ENCODE data around the gene ANKRD33. TPM values are rescaled to one million over a fixed set of nuclear protein-coding genes. Genes with fewer than 3 reads are reported as not detected.
A peak's percentile ranks its signal among the peaks of the same experiment; 100 is the strongest.

ANKRD33 gene
- total and polyA plus RNA-seq, 2 of the 13 experiments (the other 11 are each of a cell fraction or from before 2014, with no cell fraction given), result 0.04 TPM; not detected in 1

DNA sequence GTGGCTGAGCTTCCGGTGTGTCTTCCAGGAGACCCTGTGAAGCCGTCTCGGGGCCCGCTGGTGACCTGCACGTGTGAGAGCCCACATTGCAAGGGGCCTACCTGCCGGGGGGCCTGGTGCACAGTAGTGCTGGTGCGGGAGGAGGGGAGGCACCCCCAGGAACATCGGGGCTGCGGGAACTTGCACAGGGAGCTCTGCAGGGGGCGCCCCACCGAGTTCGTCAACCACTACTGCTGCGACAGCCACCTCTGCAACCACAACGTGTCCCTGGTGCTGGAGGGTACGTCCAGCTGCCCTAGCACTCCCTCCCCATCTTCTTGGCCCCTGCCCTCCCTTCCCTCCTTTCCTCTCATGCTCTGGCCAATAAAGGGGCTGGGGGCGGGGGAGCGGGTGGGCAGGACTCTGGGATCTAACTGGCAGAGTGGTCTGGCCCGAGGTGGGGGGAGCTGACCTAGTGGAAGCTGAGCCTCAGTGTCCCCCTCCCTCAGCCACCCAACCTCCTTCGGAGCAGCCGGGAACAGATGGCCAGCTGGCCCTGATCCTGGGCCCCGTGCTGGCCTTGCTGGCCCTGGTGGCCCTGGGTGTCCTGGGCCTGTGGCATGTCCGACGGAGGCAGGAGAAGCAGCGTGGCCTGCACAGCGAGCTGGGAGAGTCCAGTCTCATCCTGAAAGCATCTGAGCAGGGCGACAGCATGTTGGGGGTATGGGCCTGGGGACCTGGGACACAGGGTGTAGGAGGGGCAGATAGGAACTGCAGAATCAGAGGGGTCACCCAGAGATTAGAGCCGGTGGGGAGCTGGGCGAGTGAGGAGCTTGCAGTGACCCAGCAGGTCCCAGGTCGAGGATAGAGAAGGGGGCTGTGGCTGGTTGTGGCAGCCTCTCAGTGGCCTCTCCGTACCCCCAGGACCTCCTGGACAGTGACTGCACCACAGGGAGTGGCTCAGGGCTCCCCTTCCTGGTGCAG is 25.4 kb downstream of the ANKRD33 start:
- BruUV-seq (replicated peaks), result no TSS peak
- in situ Hi-C loops (cut with HindIII; ENCODE audit: extremely low pct_ligation_motif_present, low pct_unique_long_range_greater_than_20kb), result no loop called here
- Histone ChIP-seq H3K9ac (ENCODE audit: insufficient read depth, low read depth, low read length) (no peak overlapping the region), H2AFZ (ENCODE audit: low read length) (no peak overlapping the region), H4K20me1 (ENCODE audit: insufficient read depth, low read length) (no peaks in the 10 kb centered on the region), H3K27me3 (ENCODE audit: control insufficient read depth in 1 of 2, insufficient read depth in 2 of 2, low read length in 2 of 2) (peaks cover 2 to 50% of the 10 kb centered on the region in 2 experiments; a peak in 3 of 5 replicates), H3K4me2 (ENCODE audit: low read depth, low read length) (no peak overlapping the region), H3K4me1 (ENCODE audit: insufficient read depth, low read length) (0 out of 2 replicates have a peak, but pooled peaks cover 17% of the 10 kb centered on the region), H3K36me3 (replicated peaks in 1 of 2; ENCODE audit: control insufficient read depth in 1 of 2, insufficient read depth in 2 of 2, low read length in 2 of 2) (no peaks in the 10 kb centered on the region), H3K79me2 (ENCODE audit: insufficient read depth, low read length) (no peaks in the 10 kb centered on the region), H3K4me3 (replicated peaks in 1 of 3; ENCODE audit: insufficient read depth in 1 of 3, low read depth in 2 of 3, low read length in 3 of 3) (no peak overlapping the region), H3K27ac (ENCODE audit: extremely low read length, insufficient read depth, low read length) (no peak overlapping the region), H3K9me3 (ENCODE audit: low read length) (no peaks in the 10 kb centered on the region)
- ChIA-PET POLR2A (no interaction called here), CTCF (ENCODE audit: low intra/inter-chr PET ratio, low total read pairs) (no interaction called here)
- 43% methylated on average over 17 of the region's 30 CpGs for WGBS (ENCODE audit: low lambda C conversion rate)
- intact Hi-C loops (cut with micrococcal nuclease; ENCODE audit: unreplicated experiment), result no loop called here
- DNase-seq (ENCODE audit: low spot score) (no peak), ATAC-seq (peak; percentile 24), FAIRE-seq (no peak)
- TF ChIP-seq CTCF (CRISPR knock-in tag; IDR thresholded peaks at IDR 0.05) (peak; percentile 30; the same call in 1 of the 2 replicates), PCBP1 (IDR thresholded peaks at IDR 0.05; ENCODE audit: borderline replicate concordance, low read depth, low read length) (no peak)
